ENCODE results near the gene WFDC8.

The WFDC8 gene

GRCh38 chr20:45508068-45508886 is 70.8 kb downstream of the WFDC8 start:
- no peaks in the 10 kb centered on the region for H3K9me2 ChIP-seq (ENCODE audit: low read depth, low read length)
- H4K20me1 ChIP-seq (ENCODE audit: insufficient read depth, low read length): no peaks in the 10 kb centered on the region
- H3K9me3 ChIP-seq (ENCODE audit: low read length): no peaks in the 10 kb centered on the region
- H2AFZ ChIP-seq (ENCODE audit: low read length): no peak overlapping the region
- H3K79me2 ChIP-seq (ENCODE audit: insufficient read depth, low read length): no peaks in the 10 kb centered on the region
- H3K4me1 ChIP-seq (ENCODE audit: insufficient read depth, low read length, severe bottlenecking): no peaks in the 10 kb centered on the region
- H3K4me2 ChIP-seq (ENCODE audit: low read length): no peak overlapping the region
- TF ChIP-seq EZH2 (IDR thresholded peaks at IDR 0.05; ENCODE audit: borderline replicate concordance, low read length): no peak
- TF ChIP-seq, protein P1, sequence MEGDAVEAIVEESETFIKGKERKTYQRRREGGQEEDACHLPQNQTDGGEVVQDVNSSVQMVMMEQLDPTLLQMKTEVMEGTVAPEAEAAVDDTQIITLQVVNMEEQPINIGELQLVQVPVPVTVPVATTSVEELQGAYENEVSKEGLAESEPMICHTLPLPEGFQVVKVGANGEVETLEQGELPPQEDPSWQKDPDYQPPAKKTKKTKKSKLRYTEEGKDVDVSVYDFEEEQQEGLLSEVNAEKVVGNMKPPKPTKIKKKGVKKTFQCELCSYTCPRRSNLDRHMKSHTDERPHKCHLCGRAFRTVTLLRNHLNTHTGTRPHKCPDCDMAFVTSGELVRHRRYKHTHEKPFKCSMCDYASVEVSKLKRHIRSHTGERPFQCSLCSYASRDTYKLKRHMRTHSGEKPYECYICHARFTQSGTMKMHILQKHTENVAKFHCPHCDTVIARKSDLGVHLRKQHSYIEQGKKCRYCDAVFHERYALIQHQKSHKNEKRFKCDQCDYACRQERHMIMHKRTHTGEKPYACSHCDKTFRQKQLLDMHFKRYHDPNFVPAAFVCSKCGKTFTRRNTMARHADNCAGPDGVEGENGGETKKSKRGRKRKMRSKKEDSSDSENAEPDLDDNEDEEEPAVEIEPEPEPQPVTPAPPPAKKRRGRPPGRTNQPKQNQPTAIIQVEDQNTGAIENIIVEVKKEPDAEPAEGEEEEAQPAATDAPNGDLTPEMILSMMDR (IDR thresholded peaks at IDR 0.05; ENCODE audit: low read length): no peak
- no peaks in the 10 kb centered on the region for H3K27me3 ChIP-seq (ENCODE audit: insufficient read depth, low read length)
- H3K36me3 ChIP-seq (ENCODE audit: insufficient read depth, low read length): no peaks in the 10 kb centered on the region
- no peak overlapping the region for H3K9ac ChIP-seq (ENCODE audit: low read length)
- H3F3A ChIP-seq (ENCODE audit: insufficient read depth, low read length): no peaks in the 10 kb centered on the region
- no peak overlapping the region for H3K27ac ChIP-seq (ENCODE audit: low read depth, low read length, poor library complexity, severe bottlenecking)
- no peak overlapping the region for H3K4me3 ChIP-seq (ENCODE audit: low read depth, low read length, poor library complexity, severe bottlenecking)

DNA sequence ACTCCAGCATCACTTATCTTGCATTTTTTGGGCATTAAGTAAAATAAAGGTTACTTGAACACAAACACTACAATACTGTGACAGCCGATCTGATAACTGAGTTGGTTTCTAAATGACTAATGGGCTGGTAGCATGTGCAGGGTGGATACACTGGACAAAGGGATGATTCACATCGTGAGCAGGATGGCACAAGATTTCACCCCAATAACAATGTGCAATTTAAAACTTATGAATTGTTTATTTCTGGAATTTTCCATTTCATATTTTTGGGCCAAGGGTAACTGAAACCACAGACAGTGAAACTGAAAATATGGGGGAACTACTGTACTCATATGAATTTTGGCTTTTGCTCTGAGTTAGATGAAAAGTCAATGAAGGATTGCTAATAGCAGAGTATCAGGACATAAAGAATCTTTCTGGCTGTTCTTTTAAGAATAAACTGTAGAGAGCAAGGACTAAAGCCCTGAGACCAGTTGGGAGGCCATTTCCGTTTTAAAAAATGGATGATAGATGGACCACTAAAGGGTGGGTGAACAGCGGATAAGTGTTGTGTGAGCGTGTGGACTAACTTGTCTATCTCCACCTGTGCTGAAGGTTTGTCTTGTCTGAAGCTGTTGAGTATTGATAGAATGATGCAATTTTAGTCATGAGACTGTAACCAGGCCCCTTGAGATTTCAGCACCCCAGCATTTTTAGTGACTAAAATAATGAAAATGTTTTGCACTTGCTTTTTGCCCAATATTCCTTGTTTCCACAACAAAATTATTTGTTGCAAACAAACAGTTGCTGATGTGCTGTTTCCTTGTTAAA is 71.9 kb downstream of the WFDC8 start:
- no peaks in the 10 kb centered on the region for H3K27me3 ChIP-seq (ENCODE audit: insufficient read depth, low read length)
- no peak for TF ChIP-seq EZH2 (IDR thresholded peaks at IDR 0.05; ENCODE audit: borderline replicate concordance, low read length)
- TF ChIP-seq, protein P1 (IDR thresholded peaks at IDR 0.05; ENCODE audit: low read length): no peak
- no peak overlapping the region for H3K4me3 ChIP-seq (ENCODE audit: low read depth, low read length, poor library complexity, severe bottlenecking)
- H3K9me3 ChIP-seq (ENCODE audit: low read length): no peaks in the 10 kb centered on the region
- no peaks in the 10 kb centered on the region for H3K36me3 ChIP-seq (ENCODE audit: insufficient read depth, low read length)
- H4K20me1 ChIP-seq (ENCODE audit: insufficient read depth, low read length): no peaks in the 10 kb centered on the region
- H3K27ac ChIP-seq (ENCODE audit: low read depth, low read length, poor library complexity, severe bottlenecking): no peak overlapping the region
- H3K4me2 ChIP-seq (ENCODE audit: low read length): no peak overlapping the region
- no peaks in the 10 kb centered on the region for H3F3A ChIP-seq (ENCODE audit: insufficient read depth, low read length)
- H3K9me2 ChIP-seq (ENCODE audit: low read depth, low read length): no peaks in the 10 kb centered on the region
- no peaks in the 10 kb centered on the region for H3K4me1 ChIP-seq (ENCODE audit: insufficient read depth, low read length, severe bottlenecking)
- no peak overlapping the region for H3K9ac ChIP-seq (ENCODE audit: low read length)
- no peaks in the 10 kb centered on the region for H3K79me2 ChIP-seq (ENCODE audit: insufficient read depth, low read length)
- H2AFZ ChIP-seq (ENCODE audit: low read length): no peak overlapping the region

DNA sequence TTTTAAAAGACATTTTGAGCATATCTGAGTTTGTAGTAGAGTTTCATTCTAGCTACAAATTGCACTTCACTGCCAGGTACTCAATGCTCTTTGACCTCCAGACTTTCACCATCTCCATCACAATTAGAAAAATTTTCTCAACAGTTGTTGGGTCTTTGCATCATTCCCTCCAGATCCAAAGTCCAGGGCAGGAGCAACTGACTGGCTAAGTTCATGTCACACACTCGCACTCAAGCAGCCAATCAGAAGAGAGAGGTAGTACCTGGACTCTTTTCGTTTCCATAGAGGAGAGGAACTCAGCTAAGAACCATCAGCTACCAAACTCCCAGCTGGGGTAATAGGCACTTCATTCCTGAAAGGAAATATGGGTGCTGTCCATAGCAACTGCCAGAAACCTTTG is 72.7 kb downstream of the WFDC8 start:
- H3K9me3 ChIP-seq (ENCODE audit: low read length): no peaks in the 10 kb centered on the region
- H3K4me1 ChIP-seq (ENCODE audit: insufficient read depth, low read length, severe bottlenecking): no peaks in the 10 kb centered on the region
- no peaks in the 10 kb centered on the region for H3K79me2 ChIP-seq (ENCODE audit: insufficient read depth, low read length)
- no peaks in the 10 kb centered on the region for H3K9me2 ChIP-seq (ENCODE audit: low read depth, low read length)
- no peaks in the 10 kb centered on the region for H3K27me3 ChIP-seq (ENCODE audit: insufficient read depth, low read length)
- TF ChIP-seq EZH2 (IDR thresholded peaks at IDR 0.05; ENCODE audit: borderline replicate concordance, low read length): no peak
- TF ChIP-seq, protein P1 (IDR thresholded peaks at IDR 0.05; ENCODE audit: low read length): no peak
- H2AFZ ChIP-seq (ENCODE audit: low read length): no peak overlapping the region
- H4K20me1 ChIP-seq (ENCODE audit: insufficient read depth, low read length): no peaks in the 10 kb centered on the region
- no peak overlapping the region for H3K27ac ChIP-seq (ENCODE audit: low read depth, low read length, poor library complexity, severe bottlenecking)
- no peak overlapping the region for H3K4me3 ChIP-seq (ENCODE audit: low read depth, low read length, poor library complexity, severe bottlenecking)
- H3K9ac ChIP-seq (ENCODE audit: low read length): no peak overlapping the region
- H3K36me3 ChIP-seq (ENCODE audit: insufficient read depth, low read length): no peaks in the 10 kb centered on the region
- H3K4me2 ChIP-seq (ENCODE audit: low read length): no peak overlapping the region
- no peaks in the 10 kb centered on the region for H3F3A ChIP-seq (ENCODE audit: insufficient read depth, low read length)
